ENCODE measurements around the gene SDHB. TPM values are rescaled to one million over a fixed set of nuclear protein-coding genes. Genes with fewer than 3 reads are reported as not detected.

The SDHB gene
- total RNA-seq, 1 donor from 2014 or later, result 156 TPM

DNA sequence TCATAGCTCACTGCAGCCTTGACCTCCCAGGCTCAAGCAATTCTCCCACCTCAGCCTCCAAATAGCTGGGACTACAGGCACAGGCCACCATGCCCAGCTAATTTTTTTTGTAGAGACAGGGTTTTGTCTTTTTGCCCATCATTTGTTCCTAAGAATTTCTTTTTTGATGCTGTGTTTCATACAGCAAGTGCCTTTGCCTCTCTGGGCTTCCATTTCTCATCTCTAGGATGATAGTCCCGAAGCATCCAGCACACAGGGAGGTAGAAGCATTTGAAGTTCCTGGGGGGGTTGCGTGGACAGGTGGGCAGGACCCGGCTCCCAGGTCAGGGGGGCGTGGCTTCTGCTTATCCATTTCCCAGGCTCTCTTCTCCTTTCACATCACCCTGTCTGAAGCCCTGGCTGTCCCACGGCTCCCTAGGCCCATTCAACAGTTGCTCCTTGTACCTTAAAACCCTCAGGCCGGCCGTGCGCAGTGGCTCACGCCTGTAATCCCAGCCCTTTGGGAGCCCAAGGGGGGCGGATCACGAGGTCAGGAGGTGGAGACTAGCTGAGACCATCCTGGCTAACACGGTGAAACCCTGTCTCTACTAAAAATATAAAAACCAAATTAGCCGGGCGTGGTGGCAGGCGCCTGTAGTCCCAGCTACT, 45.5 kb downstream of the SDHB start:
- peaks cover 9% of the 10 kb centered on the region for H3K36me3 Mint-ChIP-seq (ENCODE audit: low read depth)
- intact Hi-C loops (cut with micrococcal nuclease), result no loop called here
- H3K27ac Mint-ChIP-seq, result no peak overlapping the region
- peaks cover 16% of the 10 kb centered on the region for H3K4me1 Mint-ChIP-seq
- no peaks in the 10 kb centered on the region for H3K9me3 Mint-ChIP-seq
- no peak overlapping the region for H3K4me3 Mint-ChIP-seq
- H3K27me3 Mint-ChIP-seq, result no peaks in the 10 kb centered on the region
- DNase-seq, result no peak

DNA sequence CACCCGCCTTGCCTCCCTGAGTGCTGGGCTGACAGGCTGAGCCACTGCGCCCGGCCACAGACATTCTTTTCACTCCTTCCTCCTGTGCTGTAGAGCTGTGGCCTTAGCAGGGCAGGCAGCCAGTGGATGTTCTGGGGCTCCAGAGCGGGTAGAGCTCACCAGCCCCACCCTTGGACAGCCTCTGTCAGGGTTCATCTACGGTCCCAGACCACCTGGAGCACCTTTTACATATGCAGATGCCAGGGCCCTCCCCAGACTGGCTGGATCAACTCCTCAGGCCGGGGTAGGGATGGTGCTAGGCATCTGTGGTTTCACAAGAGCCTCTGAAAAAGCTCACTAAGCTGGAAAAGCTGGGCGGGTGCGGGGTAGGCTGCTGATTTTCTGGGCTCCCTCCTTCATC, 46.7 kb downstream of the SDHB start:
- peaks cover 15% of the 10 kb centered on the region for H3K4me1 Mint-ChIP-seq
- no peaks in the 10 kb centered on the region for H3K27me3 Mint-ChIP-seq
- no peak overlapping the region for H3K4me3 Mint-ChIP-seq
- H3K9me3 Mint-ChIP-seq, result no peaks in the 10 kb centered on the region
- no peak for DNase-seq
- H3K36me3 Mint-ChIP-seq (ENCODE audit: low read depth), result peaks cover 10% of the 10 kb centered on the region
- H3K27ac Mint-ChIP-seq, result no peak overlapping the region
- intact Hi-C loops (cut with micrococcal nuclease), result no loop called here

DNA sequence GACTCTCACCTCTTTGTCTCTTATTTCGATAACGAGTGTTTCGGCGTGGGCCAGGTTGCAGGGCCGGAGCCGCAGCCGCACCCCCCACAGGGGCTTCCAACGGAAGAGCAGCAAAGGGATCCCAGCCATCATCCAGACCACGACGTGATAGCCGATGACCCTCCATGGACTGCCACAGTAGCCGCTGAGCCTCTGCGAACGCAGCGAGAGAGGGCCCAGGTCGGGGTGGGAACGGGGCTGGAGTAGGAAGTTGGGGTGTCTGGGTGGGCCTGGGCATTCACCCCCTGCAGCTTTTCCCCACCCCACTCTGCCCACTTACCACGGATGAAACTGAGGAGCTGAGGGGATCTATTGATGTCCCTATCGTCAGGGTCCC, 48.5 kb downstream of the SDHB start:
- peaks cover 4% of the 10 kb centered on the region for H3K4me1 Mint-ChIP-seq
- H3K27ac Mint-ChIP-seq, result no peak overlapping the region
- no peaks in the 10 kb centered on the region for H3K9me3 Mint-ChIP-seq
- intact Hi-C loops (cut with micrococcal nuclease), result no loop called here
- peaks cover 14% of the 10 kb centered on the region for H3K36me3 Mint-ChIP-seq (ENCODE audit: low read depth)
- H3K4me3 Mint-ChIP-seq, result no peak overlapping the region
- H3K27me3 Mint-ChIP-seq, result no peaks in the 10 kb centered on the region
- DNase-seq, result no peak

DNA sequence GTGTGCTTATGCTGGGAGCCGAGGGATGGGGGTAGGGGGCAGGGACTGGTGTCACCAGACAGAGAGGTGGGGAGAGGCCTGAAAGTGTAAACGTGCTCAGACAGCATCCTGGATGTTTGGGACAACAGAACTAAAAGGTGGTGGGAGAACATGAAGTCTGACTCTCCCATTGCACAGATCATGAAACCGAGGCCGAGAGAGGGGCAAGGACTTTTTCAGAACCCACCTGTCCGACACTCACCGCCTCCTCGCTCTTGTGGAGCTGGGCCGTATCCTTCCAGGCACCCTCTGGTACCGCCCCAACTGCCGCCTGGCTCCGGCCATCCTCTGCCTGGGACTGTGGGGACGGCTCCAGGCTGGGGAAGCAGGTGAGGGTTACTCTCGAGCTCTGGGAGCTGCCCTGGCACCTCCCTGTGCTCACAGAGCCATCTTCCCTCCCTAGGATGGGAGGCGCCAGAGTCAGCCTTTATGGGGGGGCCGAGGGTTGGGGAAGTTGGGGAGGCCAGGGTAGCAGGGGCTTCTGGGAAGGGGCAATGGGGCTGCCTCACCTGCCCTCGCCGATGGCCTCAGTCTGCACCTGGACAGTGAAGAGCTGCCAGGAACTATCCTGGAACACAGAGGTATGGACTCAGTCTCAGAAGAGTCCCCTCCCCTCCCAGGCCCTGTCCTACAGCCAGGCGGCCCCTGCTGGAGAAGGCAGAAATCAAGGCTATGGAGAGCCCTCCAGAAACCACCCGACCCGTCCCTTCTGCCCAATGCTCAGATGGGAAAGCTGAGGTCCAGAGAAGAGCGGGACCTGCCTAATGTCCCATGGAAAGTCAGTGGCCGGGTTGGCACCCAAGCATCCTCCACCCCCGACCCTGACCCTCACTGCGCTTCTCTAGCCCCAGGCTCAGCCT, 49.1 kb downstream of the SDHB start:
- Mint-ChIP-seq H3K9me3 (no peaks in the 10 kb centered on the region), H3K4me3 (no peak overlapping the region), H3K36me3 (ENCODE audit: low read depth) (peaks cover 15% of the 10 kb centered on the region), H3K4me1 (no peaks in the 10 kb centered on the region), H3K27me3 (no peaks in the 10 kb centered on the region), H3K27ac (no peak overlapping the region)
- intact Hi-C loops (cut with micrococcal nuclease), result no loop called here
- no peak for DNase-seq

DNA sequence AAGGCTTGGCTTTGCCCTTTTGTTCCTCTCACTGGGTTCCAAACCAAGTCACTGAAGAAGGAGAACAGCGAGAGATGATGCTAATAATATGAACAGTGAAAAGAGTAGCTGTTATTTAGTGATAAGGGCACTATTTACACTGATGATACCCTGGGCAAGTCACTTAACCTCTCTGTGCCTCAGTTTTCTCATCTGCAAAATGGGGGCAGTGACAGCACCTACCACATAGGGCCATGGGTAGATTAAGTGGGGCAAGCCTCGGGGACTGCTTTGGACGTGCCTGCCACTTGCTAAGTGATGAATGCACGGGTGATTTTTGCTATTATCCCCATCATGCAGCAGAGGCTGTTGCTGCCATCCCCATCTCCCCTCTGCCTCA, 51.3 kb downstream of the SDHB start:
- H3K4me3 Mint-ChIP-seq, result no peak overlapping the region
- no peaks in the 10 kb centered on the region for H3K4me1 Mint-ChIP-seq
- no peak overlapping the region for H3K27ac Mint-ChIP-seq
- H3K9me3 Mint-ChIP-seq, result no peaks in the 10 kb centered on the region
- H3K36me3 Mint-ChIP-seq (ENCODE audit: low read depth), result peaks cover 23% of the 10 kb centered on the region
- intact Hi-C loops (cut with micrococcal nuclease), result no loop called here
- no peaks in the 10 kb centered on the region for H3K27me3 Mint-ChIP-seq
- no peak for DNase-seq

DNA sequence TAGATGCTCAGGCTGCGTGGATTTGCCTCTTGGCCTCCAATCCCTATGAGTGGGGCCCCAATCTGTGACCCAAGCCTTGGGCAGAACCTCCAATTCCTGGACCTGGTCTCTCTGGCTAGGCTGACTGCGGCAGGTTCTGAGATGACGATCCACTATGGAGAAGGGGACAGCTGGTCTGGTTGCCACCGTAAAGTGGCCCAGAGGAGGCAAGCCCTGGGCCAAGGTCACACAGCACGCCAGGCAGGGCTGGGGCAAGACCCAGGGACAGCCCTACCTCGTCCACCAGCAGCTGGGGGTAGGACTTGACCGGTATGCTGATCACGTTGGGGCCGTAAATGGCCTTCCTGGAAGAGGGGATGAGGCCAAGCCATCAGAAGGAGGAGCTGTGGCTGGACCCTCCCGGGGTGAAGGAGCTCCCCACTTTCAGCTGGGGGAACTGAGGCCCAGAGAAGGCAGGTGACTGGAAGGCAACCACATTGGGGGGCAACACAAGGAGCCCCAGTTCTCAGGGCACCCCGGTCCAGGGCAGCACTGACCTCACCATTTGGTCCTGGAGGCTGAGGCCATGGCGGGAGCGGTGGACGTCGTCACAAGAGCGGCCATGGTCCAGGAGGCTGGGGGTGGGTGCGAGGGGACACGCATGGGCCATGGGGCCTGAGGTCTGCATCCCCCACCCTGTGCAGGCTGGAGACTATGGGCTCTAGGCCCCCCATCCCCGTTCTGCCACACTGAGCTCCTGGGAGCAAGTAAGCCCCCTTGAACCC, 51.9 kb downstream of the SDHB start:
- Mint-ChIP-seq H3K9me3 (no peaks in the 10 kb centered on the region), H3K4me3 (no peak overlapping the region), H3K4me1 (no peaks in the 10 kb centered on the region), H3K27me3 (no peaks in the 10 kb centered on the region), H3K36me3 (ENCODE audit: low read depth) (peaks cover 23% of the 10 kb centered on the region), H3K27ac (no peak overlapping the region)
- DNase-seq, result no peak
- intact Hi-C loops (cut with micrococcal nuclease), result no loop called here

DNA sequence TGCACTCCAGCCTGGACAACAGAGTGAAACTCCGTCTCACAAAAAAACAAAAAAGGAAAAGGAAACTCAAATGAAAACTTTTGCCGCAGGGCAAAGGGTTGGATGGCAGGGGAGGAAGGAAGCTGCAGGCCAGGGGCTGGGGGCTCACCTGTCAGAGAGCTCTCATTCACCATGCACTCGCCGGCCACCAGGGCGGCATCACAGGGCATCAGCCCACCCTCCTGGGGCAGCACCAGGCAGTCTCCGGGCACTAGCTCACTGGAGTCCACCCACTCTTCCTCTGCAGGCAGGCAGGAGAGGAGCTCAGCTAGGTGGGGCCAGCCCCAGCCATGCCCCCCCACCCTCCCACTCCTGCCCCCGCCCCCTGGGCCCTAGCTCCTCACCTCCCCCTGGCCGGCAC, 54.0 kb downstream of the SDHB start:
- peaks cover 26% of the 10 kb centered on the region for H3K36me3 Mint-ChIP-seq (ENCODE audit: low read depth)
- DNase-seq, result no peak
- H3K4me3 Mint-ChIP-seq, result no peak overlapping the region
- H3K27me3 Mint-ChIP-seq, result no peaks in the 10 kb centered on the region
- no peak overlapping the region for H3K27ac Mint-ChIP-seq
- no peaks in the 10 kb centered on the region for H3K4me1 Mint-ChIP-seq
- H3K9me3 Mint-ChIP-seq, result no peaks in the 10 kb centered on the region
- intact Hi-C loops (cut with micrococcal nuclease), result no loop called here

DNA sequence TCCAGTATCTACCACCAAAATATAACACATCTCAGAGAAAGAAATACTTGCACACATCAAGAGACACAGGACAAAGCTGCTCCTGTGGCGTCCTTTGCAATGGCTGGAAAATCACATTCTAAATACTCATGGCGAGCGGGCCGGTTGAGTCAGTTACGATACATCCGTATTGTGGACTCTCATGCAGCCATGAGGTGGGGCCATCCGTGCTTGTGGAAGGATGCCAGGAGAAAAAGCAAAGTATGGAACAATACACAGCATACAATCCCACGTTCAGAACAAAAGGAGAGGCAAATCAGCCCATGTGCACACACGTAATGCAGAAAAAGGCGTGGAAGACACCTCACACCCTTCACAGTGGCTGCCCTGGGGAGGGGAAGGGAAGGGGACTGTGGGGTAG, 55.2 kb downstream of the SDHB start:
- Mint-ChIP-seq H3K27me3 (no peaks in the 10 kb centered on the region), H3K36me3 (ENCODE audit: low read depth) (peaks cover 19% of the 10 kb centered on the region), H3K9me3 (no peaks in the 10 kb centered on the region), H3K4me1 (no peaks in the 10 kb centered on the region), H3K27ac (peak overlapping the region; percentile 20), H3K4me3 (no peak overlapping the region)
- no peak for DNase-seq
- intact Hi-C loops (cut with micrococcal nuclease), result no loop called here

DNA sequence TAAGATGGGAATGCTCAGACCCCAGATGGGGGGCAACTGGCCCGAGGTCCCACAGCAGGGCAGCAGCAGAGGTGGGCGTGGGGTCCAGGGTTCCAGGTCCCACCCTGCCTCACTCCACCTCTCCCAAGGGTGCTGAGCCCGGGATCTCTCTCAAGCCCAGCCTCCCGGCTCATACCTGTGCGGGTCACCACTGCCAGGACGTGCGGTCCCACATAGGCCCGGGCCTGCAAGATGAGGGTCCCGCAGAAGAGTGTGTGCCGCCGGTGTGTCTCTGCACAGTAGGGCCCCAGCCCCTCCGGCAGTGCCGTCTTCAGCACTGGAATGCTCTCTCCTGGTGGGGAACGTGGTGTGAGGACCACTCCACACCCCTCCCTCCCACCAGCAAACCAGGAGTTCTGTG, 57.0 kb downstream of the SDHB start:
- H3K27me3 Mint-ChIP-seq, result no peaks in the 10 kb centered on the region
- H3K4me1 Mint-ChIP-seq, result no peaks in the 10 kb centered on the region
- H3K4me3 Mint-ChIP-seq, result no peak overlapping the region
- peaks cover 14% of the 10 kb centered on the region for H3K36me3 Mint-ChIP-seq (ENCODE audit: low read depth)
- H3K27ac Mint-ChIP-seq, result no peak overlapping the region
- no peaks in the 10 kb centered on the region for H3K9me3 Mint-ChIP-seq
- DNase-seq, result no peak
- intact Hi-C loops (cut with micrococcal nuclease), result no loop called here

DNA sequence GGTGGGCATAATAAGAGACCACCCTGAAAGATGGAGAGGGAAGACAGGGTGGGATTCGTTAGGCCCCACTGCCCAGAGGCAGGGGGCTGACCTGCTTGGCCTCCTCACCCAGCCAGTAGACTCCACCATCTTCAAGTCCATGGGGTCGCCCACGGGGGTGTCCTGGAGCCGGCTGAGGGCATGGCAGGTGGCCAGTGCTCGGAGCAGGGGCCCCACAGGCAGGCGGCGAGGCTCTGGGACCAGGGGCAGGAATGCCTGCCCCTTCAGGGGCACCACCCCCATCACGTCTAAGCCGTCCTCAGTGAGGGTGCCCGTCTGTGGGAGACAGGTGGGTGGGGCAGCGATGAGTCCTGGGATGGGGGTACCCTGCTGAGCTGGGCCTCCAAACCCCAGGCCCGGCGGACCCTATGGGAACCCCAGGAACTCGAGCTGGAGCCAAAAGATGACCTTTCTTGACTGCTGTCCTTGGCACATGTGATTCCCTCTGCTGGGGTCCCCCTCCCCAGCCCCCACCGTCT, 60.3 kb downstream of the SDHB start:
- no peak for DNase-seq
- intact Hi-C loops (cut with micrococcal nuclease), result no loop called here
- no peak overlapping the region for H3K27ac Mint-ChIP-seq
- no peaks in the 10 kb centered on the region for H3K27me3 Mint-ChIP-seq
- H3K4me1 Mint-ChIP-seq, result no peaks in the 10 kb centered on the region
- H3K4me3 Mint-ChIP-seq, result no peak overlapping the region
- peaks cover 8% of the 10 kb centered on the region for H3K36me3 Mint-ChIP-seq (ENCODE audit: low read depth)
- no peaks in the 10 kb centered on the region for H3K9me3 Mint-ChIP-seq

DNA sequence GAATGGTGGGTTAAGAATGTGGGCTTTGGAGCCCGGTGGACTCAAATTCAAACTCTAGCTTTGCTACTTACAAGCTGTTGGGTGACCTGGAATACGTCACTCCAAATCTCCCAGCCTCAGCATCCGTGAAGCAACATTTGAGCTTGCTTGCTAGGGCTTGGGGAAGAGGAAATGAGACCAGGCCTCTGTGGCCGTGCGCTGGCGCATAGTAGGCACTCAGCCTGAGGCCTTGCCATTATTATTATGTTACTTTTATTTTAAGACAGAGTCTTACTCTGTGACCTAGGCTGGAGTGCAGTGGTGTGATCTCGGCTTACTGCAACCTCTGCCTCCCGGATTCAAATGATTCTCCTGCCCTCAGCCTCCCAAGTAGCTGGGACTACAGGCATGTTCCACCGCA, 61.2 kb downstream of the SDHB start:
- intact Hi-C loops (cut with micrococcal nuclease), result no loop called here
- peaks cover 5% of the 10 kb centered on the region for H3K36me3 Mint-ChIP-seq (ENCODE audit: low read depth)
- no peak overlapping the region for H3K27ac Mint-ChIP-seq
- DNase-seq, result no peak
- H3K4me3 Mint-ChIP-seq, result no peak overlapping the region
- no peaks in the 10 kb centered on the region for H3K9me3 Mint-ChIP-seq
- no peaks in the 10 kb centered on the region for H3K4me1 Mint-ChIP-seq
- no peaks in the 10 kb centered on the region for H3K27me3 Mint-ChIP-seq

DNA sequence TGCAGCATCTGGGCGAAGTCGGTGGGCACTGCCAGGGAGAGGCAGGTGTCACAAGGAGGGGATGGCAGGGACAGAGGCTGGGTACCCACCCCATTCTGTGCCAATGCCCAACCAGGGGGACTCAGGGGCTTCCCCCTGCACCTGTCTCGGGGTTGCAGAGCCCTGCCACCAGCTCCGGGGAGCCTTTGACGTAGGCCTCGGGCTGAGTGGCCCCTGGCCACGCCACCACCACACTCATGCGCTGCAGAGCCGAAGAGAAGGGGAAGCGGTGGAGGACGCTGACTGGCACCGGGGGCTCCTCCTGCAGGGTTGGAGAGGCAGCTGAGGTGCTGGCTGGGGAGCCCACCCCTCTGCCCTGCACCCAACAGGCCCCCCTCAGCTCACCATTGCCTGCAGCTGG, 61.7 kb downstream of the SDHB start:
- no peaks in the 10 kb centered on the region for H3K4me1 Mint-ChIP-seq
- no peak for DNase-seq
- no peaks in the 10 kb centered on the region for H3K9me3 Mint-ChIP-seq
- no peak overlapping the region for H3K4me3 Mint-ChIP-seq
- H3K27ac Mint-ChIP-seq, result no peak overlapping the region
- intact Hi-C loops (cut with micrococcal nuclease), result no loop called here
- H3K27me3 Mint-ChIP-seq, result no peaks in the 10 kb centered on the region
- peaks cover 5% of the 10 kb centered on the region for H3K36me3 Mint-ChIP-seq (ENCODE audit: low read depth)

DNA sequence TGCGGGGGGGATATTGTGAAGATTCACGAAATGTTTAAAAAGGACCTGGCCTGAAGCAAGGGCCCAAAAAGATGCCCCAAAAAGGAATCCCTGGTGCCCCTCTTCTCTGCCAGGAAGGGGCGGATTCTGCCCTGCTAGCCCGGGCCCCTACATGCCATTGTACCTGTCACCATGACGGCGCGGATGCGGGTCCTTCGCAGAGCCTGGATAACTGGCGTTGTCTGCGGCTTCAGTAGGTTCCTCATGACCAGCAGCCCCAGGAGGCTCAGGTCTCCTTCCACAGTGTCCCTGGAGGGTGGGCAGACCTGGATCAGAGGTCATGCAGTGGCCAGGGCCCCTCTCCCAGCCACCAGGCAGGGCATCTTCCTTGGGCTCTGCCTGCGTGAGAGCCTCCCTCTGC, 62.3 kb downstream of the SDHB start:
- intact Hi-C loops (cut with micrococcal nuclease), result no loop called here
- peaks cover 5% of the 10 kb centered on the region for H3K36me3 Mint-ChIP-seq (ENCODE audit: low read depth)
- DNase-seq, result no peak
- no peaks in the 10 kb centered on the region for H3K9me3 Mint-ChIP-seq
- no peaks in the 10 kb centered on the region for H3K4me1 Mint-ChIP-seq
- no peaks in the 10 kb centered on the region for H3K27me3 Mint-ChIP-seq
- H3K27ac Mint-ChIP-seq, result no peak overlapping the region
- no peak overlapping the region for H3K4me3 Mint-ChIP-seq
